Thyroid gland (tissue), 4 donors: ENCODE results near the gene DOCK1. TPM values are rescaled to one million over a fixed set of nuclear protein-coding genes. Genes with fewer than 3 reads are reported as not detected.
A peak's percentile ranks its signal among the peaks of the same experiment; 100 is the strongest.

Experiments used
- DNase-seq, 2 donors: peaks; one replicate each; pipeline ENCODE4 v3.0.0-alpha.2; 2019
- H3K27ac ChIP-seq, 3 donors: fragments of 200-600 bp; sonication (generic); 1 replicate in 2 of 3; 2 replicates in 1 of 3; pipeline ENCODE4 v1.5.1; 2016 to 2019; ENCODE audit warnings: mild to moderate bottlenecking in 1 of 3, moderate library complexity in 1 of 3
- H3K27me3 ChIP-seq: fragments of 200-600 bp; sonication (generic); one replicate; pipeline ENCODE4 v1.5.1; 2019
- H3K36me3 ChIP-seq, 2 donors: fragments of 200-600 bp; sonication (generic); one replicate each; pipeline ENCODE4 v1.5.1; 2016 to 2019
- H3K4me1 ChIP-seq, 2 donors: fragments of 200-600 bp; sonication (generic); one replicate each; pipeline ENCODE4 v1.5.1; 2017 to 2019
- H3K4me3 ChIP-seq, 3 donors: fragments of 200-600 bp; sonication (generic); replicated peaks in 1 of 3; 1 replicate in 2 of 3; 2 replicates in 1 of 3; pipeline ENCODE4 v1.5.1; 2016; ENCODE audit warnings: mild to moderate bottlenecking in 1 of 3
- H3K9me3 ChIP-seq: fragments of 200-600 bp; sonication (generic); one replicate; pipeline ENCODE4 v1.5.1; 2017
- CTCF ChIP-seq, 6 experiments: fragments of 200-600 bp in 3 of 6; fragments of 450-650 bp in 3 of 6; sonication (generic) in 3 of 6; IDR thresholded peaks; one replicate each; pipeline ENCODE4 v1.5.1; 2016 to 2019; ENCODE audit warnings: antibody characterized with exemption in 6 of 6, mild to moderate bottlenecking in 2 of 6, inconsistent platforms in 1 of 6, moderate library complexity in 1 of 6
- POLR2A ChIP-seq, 2 donors: fragments of 450-650 bp; IDR thresholded peaks; one replicate each; pipeline ENCODE4 v1.6.1; 2017; ENCODE audit warnings: antibody characterized with exemption in 2 of 2, mild to moderate bottlenecking in 2 of 2, moderate library complexity in 1 of 2
- WGBS, 2 donors: methylation state at CpG; one replicate each; pipeline ENCODE4 v1.1.5; 2017; 5-methylcytosine and 5-hydroxymethylcytosine counted together
- intact Hi-C: fragments of 100-400 bp; cut with DNase I; formaldehyde crosslinking; loops from one replicate; pipeline ENCODE4 v1.15.1; 2023
- total RNA-seq, 4 donors: library from RNA; depleted of rRNA; stranded (reverse); fragments of >200 nt; gene quantifications; one replicate each; pipeline ENCODE4 v1.2.3, GENCODE V29; 2016

DOCK1 gene
- total RNA-seq, 4 donors from 2014 or later, result 89.7 to 217 (median 112) TPM

- Histone ChIP-seq H3K4me3 (peak overlapping the region in 2 of 3 donors; percentile 81 to 84), H3K4me1 (peaks cover 9 to 23% of the 10 kb centered on the region in 2 donors), H3K36me3 (no peaks in the 10 kb centered on the region), H3K27me3 (no peaks in the 10 kb centered on the region), H3K9me3 (no peaks in the 10 kb centered on the region), H3K27ac (no peak overlapping the region)
- intact Hi-C loops, result no loop called here
- WGBS, 2 donors, result 33 to 37% methylated on average over 10 of the region's 10 CpGs
- TF ChIP-seq POLR2A (IDR thresholded peaks at IDR 0.05) (peak in 1 of 2 donors; percentile 10), CTCF (IDR thresholded peaks at IDR 0.05) (no peak)
- no peak for DNase-seq
These were observed 761 bp upstream of the DOCK1 start for GRCh38 chr10:126904516-126904817.

DNA sequence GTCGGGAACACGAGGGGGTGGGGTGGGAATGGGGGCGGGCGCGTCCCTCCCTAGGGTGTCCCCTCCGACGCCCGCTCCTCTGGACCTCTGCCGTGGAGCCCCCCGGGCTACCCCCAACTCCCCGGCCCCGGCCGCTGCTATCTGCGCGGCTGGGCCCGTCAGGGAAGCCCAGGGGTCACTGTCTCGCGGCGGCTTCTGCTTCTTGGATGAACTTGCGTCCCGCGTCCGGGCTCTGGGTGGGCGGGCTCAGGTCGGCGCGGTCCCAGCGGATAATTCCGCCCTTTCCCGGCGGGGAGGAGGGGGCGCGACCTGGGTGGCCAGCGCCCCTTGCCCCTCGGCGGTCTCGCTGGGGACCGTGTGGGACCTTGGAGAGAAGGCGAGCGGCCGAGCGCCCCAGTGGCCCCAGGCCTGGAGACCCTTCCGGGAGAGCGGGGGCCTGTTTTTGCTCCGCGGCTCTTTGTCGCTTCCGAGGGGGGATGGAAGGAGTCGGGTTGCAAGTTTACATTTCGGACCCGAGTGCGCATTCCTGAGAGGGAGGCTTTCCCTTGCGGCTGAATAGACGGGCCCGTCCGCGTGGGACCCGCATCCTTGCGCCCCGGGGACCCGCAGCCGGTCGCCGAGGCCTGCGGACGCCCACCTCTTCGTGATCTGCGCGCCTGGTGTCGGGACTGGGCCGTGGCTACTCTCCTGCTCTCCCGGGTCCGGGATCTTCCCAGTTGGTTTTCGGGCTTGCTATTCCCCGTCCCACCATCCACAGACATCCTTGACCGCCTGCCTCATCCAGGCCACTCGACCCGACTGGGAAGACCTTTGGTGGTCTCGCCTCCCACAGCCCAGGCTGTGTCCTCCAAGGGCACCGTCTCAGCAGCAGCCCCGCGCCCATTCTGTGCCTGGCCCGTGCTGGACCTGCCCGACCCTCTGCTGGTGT is 812 bp downstream of the DOCK1 start:
- Histone ChIP-seq H3K27ac (peak overlapping the region; percentile 58 to 81 (median 74)), H3K4me1 (peaks cover 9 to 26% of the 10 kb centered on the region in 2 donors), H3K36me3 (no peaks in the 10 kb centered on the region), H3K27me3 (no peaks in the 10 kb centered on the region), H3K9me3 (no peaks in the 10 kb centered on the region), H3K4me3 (peak overlapping the region in 2 of 3 donors; percentile 77 to 84)
- peak in 1 of 2 donors; percentile 20 for TF ChIP-seq POLR2A (IDR thresholded peaks at IDR 0.05)
- TF ChIP-seq CTCF (IDR thresholded peaks at IDR 0.05), result no peak
- 44 to 57% methylated on average over 15 to 26 of the region's 84 CpGs for WGBS, 2 donors
- DNase-seq, result peak; percentile 38
- intact Hi-C loops, result no loop called here

GRCh38 chr10:126906704-126907422 is 1.6 kb downstream of the DOCK1 start:
- intact Hi-C loops, result no loop called here
- DNase-seq, result no peak
- TF ChIP-seq POLR2A (IDR thresholded peaks at IDR 0.05) (no peak), CTCF (IDR thresholded peaks at IDR 0.05) (no peak)
- Histone ChIP-seq H3K27me3 (no peaks in the 10 kb centered on the region), H3K4me3 (peak overlapping the region in 1 of 3 donors; percentile 84), H3K9me3 (no peaks in the 10 kb centered on the region), H3K4me1 (peaks cover 9 to 26% of the 10 kb centered on the region in 2 donors), H3K36me3 (no peaks in the 10 kb centered on the region), H3K27ac (peak overlapping the region in 2 of 3 donors; percentile 74 to 81)
- 94 to 96% methylated on average over 13 to 14 of the region's 14 CpGs for WGBS, 2 donors

DNA sequence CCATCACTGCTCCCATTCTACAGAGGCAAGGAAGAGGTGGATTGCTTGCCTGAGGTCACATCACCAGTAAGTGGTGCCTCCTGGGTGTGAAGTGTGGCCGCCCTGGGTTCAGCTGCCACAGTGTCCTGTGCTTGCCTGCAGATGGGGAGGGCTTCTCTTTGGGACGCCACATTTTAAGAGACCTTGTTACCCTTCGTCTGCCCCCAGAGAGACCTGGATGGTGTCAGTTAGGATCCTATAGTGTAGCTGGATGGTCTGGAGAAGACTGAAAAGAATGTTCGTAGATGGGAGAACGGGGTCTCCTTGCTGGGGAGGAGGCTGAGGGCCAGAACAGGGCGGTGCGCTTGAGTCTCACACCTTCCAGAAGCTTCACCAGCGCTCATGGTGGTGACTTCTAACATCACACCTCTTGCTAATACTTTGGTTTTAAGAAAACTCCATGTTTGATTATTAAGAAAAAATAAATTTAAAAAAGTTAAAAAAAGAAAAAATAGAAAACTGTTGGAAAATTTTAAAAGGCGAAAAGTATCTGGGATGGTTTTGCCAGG is 2.3 kb downstream of the DOCK1 start:
- Histone ChIP-seq H3K27ac (no peak overlapping the region), H3K4me3 (no peak overlapping the region), H3K4me1 (peaks cover 9 to 26% of the 10 kb centered on the region in 2 donors), H3K36me3 (no peaks in the 10 kb centered on the region), H3K9me3 (no peaks in the 10 kb centered on the region), H3K27me3 (no peaks in the 10 kb centered on the region)
- intact Hi-C loops, result no loop called here
- DNase-seq, result no peak
- no peak for TF ChIP-seq POLR2A (IDR thresholded peaks at IDR 0.05)
- no peak for TF ChIP-seq CTCF (IDR thresholded peaks at IDR 0.05)
- WGBS, 2 donors, result 94 to 96% methylated on average over 8 to 9 of the region's 9 CpGs
